Hypothalamus (tissue), 51 donors: ENCODE measurements around the gene FSTL4.
"Not testable (repeated sequence)": the region's sequence is repeated elsewhere in the genome, so short reads cannot be mapped to it uniquely, and the experiment has no call there.

Experiments
- DNase-seq, 51 donors: peaks; one replicate each; lab custom pipeline; 2025; lab: John Stamatoyannopoulos, UW

Gene FSTL4

GRCh38 chr5:133460172-133460758, 152.1 kb downstream of the FSTL4 start:
- peak in 2 of 51 donors; percentile 12 to 21 for DNase-seq

- no peak for DNase-seq
Observed at GRCh38 chr5:133459474-133460160, 152.7 kb downstream of the FSTL4 start.

- DNase-seq, result no peak
Observed at GRCh38 chr5:133458435-133458834, 153.9 kb downstream of the FSTL4 start.

GRCh38 chr5:133457439-133458355, 154.6 kb downstream of the FSTL4 start:
- no peak for DNase-seq

GRCh38 chr5:133456933-133457402, 155.4 kb downstream of the FSTL4 start:
- DNase-seq, result no peak

- no peak for DNase-seq
Observed at GRCh38 chr5:133455676-133456075, 156.7 kb downstream of the FSTL4 start.

- peak in 1 of 51 donors; percentile 19 for DNase-seq
Observed at GRCh38 chr5:133454442-133454841, 157.9 kb downstream of the FSTL4 start.

GRCh38 chr5:133453831-133454230, 158.5 kb downstream of the FSTL4 start:
- no peak for DNase-seq

- DNase-seq, result no peak
Observed at GRCh38 chr5:133453084-133453780, 159.1 kb downstream of the FSTL4 start.

GRCh38 chr5:133451926-133452325, 160.4 kb downstream of the FSTL4 start:
- DNase-seq, result no peak

- no peak for DNase-seq
Observed at GRCh38 chr5:133450286-133450685, 162.1 kb downstream of the FSTL4 start.

GRCh38 chr5:133449181-133449580, 163.2 kb downstream of the FSTL4 start:
- no peak for DNase-seq

GRCh38 chr5:133446440-133446839, 165.9 kb downstream of the FSTL4 start:
- DNase-seq, result no peak

- no peak for DNase-seq
Observed at GRCh38 chr5:133445744-133446143, 166.6 kb downstream of the FSTL4 start.

GRCh38 chr5:133445204-133445603, 167.1 kb downstream of the FSTL4 start:
- DNase-seq, result not testable (repeated sequence)

- no peak for DNase-seq
Observed at GRCh38 chr5:133444711-133445110, 167.6 kb downstream of the FSTL4 start.

GRCh38 chr5:133441166-133441815, 171.1 kb downstream of the FSTL4 start:
- DNase-seq, result no peak

- DNase-seq, result no peak
Observed at GRCh38 chr5:133440467-133441115, 171.8 kb downstream of the FSTL4 start.

GRCh38 chr5:133439859-133440258, 172.5 kb downstream of the FSTL4 start:
- DNase-seq, result no peak

- DNase-seq, result peak in 1 of 51 donors; percentile 58
Observed at GRCh38 chr5:133438487-133438886, 173.9 kb downstream of the FSTL4 start.
